ENCODE measurements around the gene ADCY5.

The ADCY5 gene

GRCh38 chr3:123322866-123323265, 126.0 kb downstream of the ADCY5 start:
- no peak for DNase-seq

GRCh38 chr3:123321806-123322205, 127.1 kb downstream of the ADCY5 start:
- DNase-seq = no peak

- DNase-seq = no peak
These were observed 128.7 kb downstream of the ADCY5 start for GRCh38 chr3:123320221-123320620.

- DNase-seq = no peak
These were observed 129.1 kb downstream of the ADCY5 start for GRCh38 chr3:123319760-123320159.

GRCh38 chr3:123318374-123318773, 130.5 kb downstream of the ADCY5 start:
- no peak for DNase-seq

GRCh38 chr3:123317716-123318115, 131.2 kb downstream of the ADCY5 start:
- DNase-seq = no peak

- DNase-seq = no peak
These were observed 133.7 kb downstream of the ADCY5 start for GRCh38 chr3:123315271-123315595.

- no peak for DNase-seq
These were observed 134.3 kb downstream of the ADCY5 start for GRCh38 chr3:123314359-123315270.

GRCh38 chr3:123313889-123314288, 135.0 kb downstream of the ADCY5 start:
- no peak for DNase-seq

GRCh38 chr3:123312331-123313265, 136.3 kb downstream of the ADCY5 start:
- no peak for DNase-seq

- DNase-seq = no peak
These were observed 137.7 kb downstream of the ADCY5 start for GRCh38 chr3:123311201-123311600.

GRCh38 chr3:123310741-123311140, 138.1 kb downstream of the ADCY5 start:
- DNase-seq = no peak

- DNase-seq = no peak
These were observed 138.7 kb downstream of the ADCY5 start for GRCh38 chr3:123310186-123310585.

- no peak for DNase-seq
These were observed 141.8 kb downstream of the ADCY5 start for GRCh38 chr3:123307064-123307463.

GRCh38 chr3:123305192-123305591, 143.7 kb downstream of the ADCY5 start:
- no peak for DNase-seq

- DNase-seq = no peak
These were observed 144.8 kb downstream of the ADCY5 start for GRCh38 chr3:123303976-123304560.

- no peak for DNase-seq
These were observed 145.9 kb downstream of the ADCY5 start for GRCh38 chr3:123302961-123303360.

- DNase-seq = no peak
These were observed 147.3 kb downstream of the ADCY5 start for GRCh38 chr3:123301331-123302184.

GRCh38 chr3:123300583-123300982, 148.3 kb downstream of the ADCY5 start:
- no peak for DNase-seq

- DNase-seq = no peak
These were observed 148.8 kb downstream of the ADCY5 start for GRCh38 chr3:123300056-123300455.

- DNase-seq = no peak
These were observed 149.3 kb downstream of the ADCY5 start for GRCh38 chr3:123299581-123299980.

- DNase-seq = no peak
These were observed 150.0 kb downstream of the ADCY5 start for GRCh38 chr3:123298903-123299302.

- no peak for DNase-seq
These were observed 151.3 kb downstream of the ADCY5 start for GRCh38 chr3:123297627-123297899.
